HS-5 (cell line): Measurements from ENCODE around the gene KIR2DL4.
"Not testable (repeated sequence)": the region's sequence is repeated elsewhere in the genome, so short reads cannot be mapped to it uniquely, and the experiment has no call there.

Source experiments
- DNase-seq: peaks from one replicate; pipeline ENCODE4 v3.0.0-alpha.2; 2012; ENCODE audit warnings: low read depth

Gene KIR2DL4

GRCh38 chr19:54804571-54804970 lies 1.2 kb downstream of the KIR2DL4 start:
- DNase-seq = no peak

GRCh38 chr19:54805665-54806515 lies 2.5 kb downstream of the KIR2DL4 start:
- DNase-seq = no peak

GRCh38 chr19:54806516-54806838 lies 3.1 kb downstream of the KIR2DL4 start:
- no peak for DNase-seq

GRCh38 chr19:54814571-54814970 lies 11.2 kb downstream of the KIR2DL4 start:
- not testable (repeated sequence) for DNase-seq

- DNase-seq = not testable (repeated sequence)
Measured at GRCh38 chr19:54816251-54816650, 12.8 kb downstream of the KIR2DL4 start, which contains the start of gene KIR3DL1. TSS of gene KIR3DL1 (plus strand) at chr19:54816468.

GRCh38 chr19:54817670-54818536 lies 14.5 kb downstream of the KIR2DL4 start:
- DNase-seq = no peak

GRCh38 chr19:54824416-54824815 lies 21.0 kb downstream of the KIR2DL4 start:
- DNase-seq = not testable (repeated sequence)

GRCh38 chr19:54825326-54825725 lies 21.9 kb downstream of the KIR2DL4 start:
- DNase-seq = peak; percentile 16

- not testable (repeated sequence) for DNase-seq
Measured at GRCh38 chr19:54828064-54828463, 24.7 kb downstream of the KIR2DL4 start.

GRCh38 chr19:54832496-54832895 lies 29.1 kb downstream of the KIR2DL4 start, which contains the start of gene KIR2DS4:
TSS of gene KIR2DS4 (plus strand) at chr19:54832676.
- not testable (repeated sequence) for DNase-seq

- not testable (repeated sequence) for DNase-seq
Measured at GRCh38 chr19:54835126-54835525, 31.7 kb downstream of the KIR2DL4 start.

- not testable (repeated sequence) for DNase-seq
Measured at GRCh38 chr19:54837522-54837921, 34.1 kb downstream of the KIR2DL4 start.

GRCh38 chr19:54843171-54843570 lies 39.8 kb downstream of the KIR2DL4 start:
- not testable (repeated sequence) for DNase-seq

GRCh38 chr19:54850061-54850640 lies 46.7 kb downstream of the KIR2DL4 start, which contains the start of gene KIR3DL2:
TSS of gene KIR3DL2 (plus strand) at chr19:54850443. CDS start at chr19:54850476, 33 bp downstream.
- not testable (repeated sequence) for DNase-seq

GRCh38 chr19:54850930-54851329 lies 47.5 kb downstream of the KIR2DL4 start:
- DNase-seq = no peak

- DNase-seq = no peak
Measured at GRCh38 chr19:54851353-54851752, 47.9 kb downstream of the KIR2DL4 start.

GRCh38 chr19:54855241-54855640 lies 51.8 kb downstream of the KIR2DL4 start:
- not testable (repeated sequence) for DNase-seq

- not testable (repeated sequence) for DNase-seq
Measured at GRCh38 chr19:54858476-54858875, 55.1 kb downstream of the KIR2DL4 start.

- DNase-seq = peak; percentile 41
Measured at GRCh38 chr19:54859421-54859820, 56.0 kb downstream of the KIR2DL4 start.

- DNase-seq = not testable (repeated sequence)
Measured at GRCh38 chr19:54863459-54863858, 60.0 kb downstream of the KIR2DL4 start.
